GM18867 (cell line): ENCODE data around the gene HOXC5.

Experiments
- ATAC-seq: cut with Tn5 transposase; IDR thresholded peaks from one replicate; pipeline ENCODE4 v1.9.1; 2021; ENCODE audit warnings: mild to moderate bottlenecking, moderate library complexity; ENCODE audit not compliant: unreplicated experiment

HOXC5 gene

GRCh38 chr12:54045401-54045800, 12.6 kb downstream of the HOXC5 start:
- no peak for ATAC-seq

- ATAC-seq, result no peak
Observed at GRCh38 chr12:54045868-54046521, 13.1 kb downstream of the HOXC5 start.

- no peak for ATAC-seq
Observed at GRCh38 chr12:54046809-54047159, 13.9 kb downstream of the HOXC5 start.

GRCh38 chr12:54047160-54047963, 14.5 kb downstream of the HOXC5 start:
- ATAC-seq, result no peak

- ATAC-seq, result no peak
Observed at GRCh38 chr12:54047964-54048303, 15.1 kb downstream of the HOXC5 start.

- ATAC-seq, result no peak
Observed at GRCh38 chr12:54048406-54049093, 15.7 kb downstream of the HOXC5 start.

- ATAC-seq, result no peak
Observed at GRCh38 chr12:54049108-54049507, 16.3 kb downstream of the HOXC5 start.

- ATAC-seq, result no peak
Observed at GRCh38 chr12:54050482-54050810, 17.6 kb downstream of the HOXC5 start.

- no peak for ATAC-seq
Observed at GRCh38 chr12:54051026-54051842, 18.4 kb downstream of the HOXC5 start.

- ATAC-seq, result no peak
Observed at GRCh38 chr12:54051874-54052437, 19.1 kb downstream of the HOXC5 start.

- no peak for ATAC-seq
Observed at GRCh38 chr12:54052438-54053002, 19.7 kb downstream of the HOXC5 start.

- ATAC-seq, result peak; percentile 76
Observed at GRCh38 chr12:54053003-54053750, 20.3 kb downstream of the HOXC5 start.

- ATAC-seq, result peak; percentile 56
Observed at GRCh38 chr12:54053751-54054741, 21.2 kb downstream of the HOXC5 start, which contains the start of gene HOXC4. HOXC4 (plus strand) TSS chr12:54053835; CDS start chr12:54053923, 88 bp downstream.

GRCh38 chr12:54054742-54055194, 21.9 kb downstream of the HOXC5 start:
- no peak for ATAC-seq

GRCh38 chr12:54055552-54055951, 22.7 kb downstream of the HOXC5 start:
- ATAC-seq, result no peak

- ATAC-seq, result no peak
Observed at GRCh38 chr12:54056110-54056509, 23.3 kb downstream of the HOXC5 start.

- no peak for ATAC-seq
Observed at GRCh38 chr12:54058128-54058768, 25.4 kb downstream of the HOXC5 start.

- no peak for ATAC-seq
Observed at GRCh38 chr12:54059668-54060067, 26.8 kb downstream of the HOXC5 start.
